ENCODE measurements around the gene EFNA5.

Gene EFNA5

GRCh38 chr5:107639990-107640389, 30.7 kb downstream of the EFNA5 start:
- DNase-seq (ENCODE audit: low read depth), result no peak

- DNase-seq (ENCODE audit: low read depth), result no peak
These were observed 34.2 kb downstream of the EFNA5 start for GRCh38 chr5:107636555-107636954.

GRCh38 chr5:107636068-107636467, 34.7 kb downstream of the EFNA5 start:
- no peak for DNase-seq (ENCODE audit: low read depth)

- no peak for DNase-seq (ENCODE audit: low read depth)
These were observed 35.5 kb downstream of the EFNA5 start for GRCh38 chr5:107634981-107635848.

GRCh38 chr5:107633171-107633901, 37.4 kb downstream of the EFNA5 start:
- no peak for DNase-seq (ENCODE audit: low read depth)

GRCh38 chr5:107631805-107632362, 38.9 kb downstream of the EFNA5 start:
- DNase-seq (ENCODE audit: low read depth), result no peak

GRCh38 chr5:107630184-107630583, 40.6 kb downstream of the EFNA5 start:
- no peak for DNase-seq (ENCODE audit: low read depth)

GRCh38 chr5:107624235-107624634, 46.5 kb downstream of the EFNA5 start:
- no peak for DNase-seq (ENCODE audit: low read depth)

GRCh38 chr5:107621089-107621488, 49.6 kb downstream of the EFNA5 start:
- DNase-seq (ENCODE audit: low read depth), result no peak

GRCh38 chr5:107619781-107620180, 51.0 kb downstream of the EFNA5 start:
- DNase-seq (ENCODE audit: low read depth), result no peak

GRCh38 chr5:107618242-107618641, 52.5 kb downstream of the EFNA5 start:
- no peak for DNase-seq (ENCODE audit: low read depth)

- DNase-seq (ENCODE audit: low read depth), result no peak
These were observed 53.7 kb downstream of the EFNA5 start for GRCh38 chr5:107617052-107617451.

GRCh38 chr5:107616213-107616612, 54.5 kb downstream of the EFNA5 start:
- DNase-seq (ENCODE audit: low read depth), result no peak

GRCh38 chr5:107615299-107615817, 55.4 kb downstream of the EFNA5 start:
- no peak for DNase-seq (ENCODE audit: low read depth)

- no peak for DNase-seq (ENCODE audit: low read depth)
These were observed 58.2 kb downstream of the EFNA5 start for GRCh38 chr5:107612541-107612940.

- no peak for DNase-seq (ENCODE audit: low read depth)
These were observed 59.9 kb downstream of the EFNA5 start for GRCh38 chr5:107610798-107611197.

GRCh38 chr5:107607671-107608345, 62.9 kb downstream of the EFNA5 start:
- DNase-seq (ENCODE audit: low read depth), result no peak

- DNase-seq (ENCODE audit: low read depth), result no peak
These were observed 63.5 kb downstream of the EFNA5 start for GRCh38 chr5:107607196-107607595.

- no peak for DNase-seq (ENCODE audit: low read depth)
These were observed 65.1 kb downstream of the EFNA5 start for GRCh38 chr5:107605596-107606125.

GRCh38 chr5:107604990-107605389, 65.7 kb downstream of the EFNA5 start:
- DNase-seq (ENCODE audit: low read depth), result no peak

GRCh38 chr5:107604146-107604910, 66.4 kb downstream of the EFNA5 start:
- no peak for DNase-seq (ENCODE audit: low read depth)

Measured in activated T-helper 1 cell treated with Interleukin-2 at 50 U/mL for 16 hours (primary cell).